H1 (cell line): ENCODE data around the gene RIF1. TPM values are rescaled to one million over a fixed set of nuclear protein-coding genes. Genes with fewer than 3 reads are reported as not detected.

Experiments used
- CTCF ChIA-PET: fragments of 300-600 bp; sonication (Branson Sonifier 250); formaldehyde crosslinking; loops from one replicate; lab custom pipeline; 2021; ENCODE audit not compliant: partially characterized antibody; lab: Charles Lee
- POLR2A ChIA-PET: fragments of 300-600 bp; sonication (Branson Sonifier 250); formaldehyde crosslinking; loops from one replicate; lab custom pipeline; 2021; ENCODE audit warnings: inconsistent platforms; ENCODE audit not compliant: partially characterized antibody; lab: Charles Lee
- DNase-seq, 2 experiments: peaks; one replicate each; pipeline versions ENCODE4 v3.0.0 to v3.0.0-alpha.2; 2010 to 2022; ENCODE audit warnings: low spot score in 2 of 2, low read depth in 1 of 2, mixed read lengths in 1 of 2
- FAIRE-seq: peaks from 2 replicates; lab custom pipeline; 2011; peaks lifted over from hg19 to GRCh38; lab: Jason Lieb, UNC
- H2AFZ ChIP-seq: 2 replicates; pipeline ENCODE4 v1.8.1; 2012; ENCODE audit warnings: low read length, inconsistent platforms
- H2AK5ac ChIP-seq: 2 replicates; pipeline ENCODE4 v1.6.1; 2013; ENCODE audit warnings: low read depth, low read length
- H2BK120ac ChIP-seq: replicated peaks from 2 replicates; pipeline ENCODE3; 2013; ENCODE audit warnings: low read depth, low read length, inconsistent platforms
- H2BK12ac ChIP-seq: 2 replicates; pipeline ENCODE4 v1.6.1; 2013; ENCODE audit warnings: low read depth, low read length
- H2BK15ac ChIP-seq: 2 replicates; pipeline ENCODE4 v1.6.1; 2013; ENCODE audit warnings: low read length
- H2BK20ac ChIP-seq: 2 replicates; pipeline ENCODE4 v1.6.1; 2013; ENCODE audit warnings: low read length
- H2BK5ac ChIP-seq: 2 replicates; pipeline ENCODE4 v1.6.1; 2013; ENCODE audit warnings: low read depth, low read length
- H3K14ac ChIP-seq: 2 replicates; pipeline ENCODE4 v1.6.1; 2013; ENCODE audit warnings: inconsistent platforms; ENCODE audit not compliant: insufficient read length
- H3K18ac ChIP-seq: 2 replicates; pipeline ENCODE4 v1.6.1; 2013; ENCODE audit warnings: low read length; ENCODE audit errors: extremely low read depth
- H3K23ac ChIP-seq: 2 replicates; pipeline ENCODE4 v1.6.1; 2013; ENCODE audit warnings: inconsistent platforms; ENCODE audit not compliant: insufficient read length
- H3K23me2 ChIP-seq: 2 replicates; pipeline ENCODE4 v1.6.1; 2013; ENCODE audit warnings: low read depth, low read length
- H3K27ac ChIP-seq: 2 replicates; pipeline ENCODE4 v1.6.1; 2011; ENCODE audit warnings: low read depth, low read length, inconsistent platforms
- H3K27me3 ChIP-seq, 4 experiments: replicated peaks in 1 of 4; 1 replicate in 1 of 4; 2 replicates in 3 of 4; pipeline versions ENCODE4 v1.6.1 to v1.8.1; 2011 to 2013; ENCODE audit warnings: low read length in 3 of 4, mild to moderate bottlenecking in 3 of 4, inconsistent platforms in 2 of 4, mixed read lengths in 2 of 4, moderate library complexity in 1 of 4; ENCODE audit not compliant: control insufficient read depth in 3 of 4, insufficient read depth in 3 of 4; ENCODE audit errors: extremely low read depth in 1 of 4
- H3K36me3 ChIP-seq, 4 experiments: 2 replicates each; pipeline versions ENCODE4 v1.6.1 to v1.8.1; 2011 to 2013; ENCODE audit warnings: mild to moderate bottlenecking in 4 of 4, low read length in 3 of 4, moderate library complexity in 2 of 4, control low read depth in 1 of 4, inconsistent platforms in 1 of 4; ENCODE audit not compliant: insufficient read depth in 4 of 4, control insufficient read depth in 2 of 4
- H3K4ac ChIP-seq: replicated peaks from 2 replicates; pipeline ENCODE3; 2013; ENCODE audit warnings: low read length, low read depth, mixed read lengths, inconsistent platforms; ENCODE audit not compliant: insufficient read length
- H3K4me1 ChIP-seq, 4 experiments: replicated peaks in 1 of 4; 1 replicate in 1 of 4; 2 replicates in 3 of 4; pipeline versions ENCODE4 v1.6.1 to v1.8.1; 2011 to 2013; ENCODE audit warnings: low read length in 3 of 4, inconsistent platforms in 2 of 4, mixed read lengths in 1 of 4; ENCODE audit not compliant: insufficient read depth in 4 of 4, control insufficient read depth in 3 of 4
- H3K4me2 ChIP-seq, 2 experiments: 2 replicates each; pipeline versions ENCODE4 v1.6.1 to v1.8.1; 2011 to 2013; ENCODE audit warnings: low read depth in 2 of 2, low read length in 2 of 2, control low read depth in 1 of 2, inconsistent platforms in 1 of 2, mild to moderate bottlenecking in 1 of 2; ENCODE audit not compliant: insufficient read depth in 1 of 2
- H3K4me3 ChIP-seq, 4 experiments: fragments of 200-600, 300-600 bp in 1 of 4; sonication (generic), shearing (Covaris generic), sonication (Bioruptor Twin) in 1 of 4; 2 replicates each; pipeline versions ENCODE4 v1.5.1 to v1.8.1; 2011 to 2016; ENCODE audit warnings: low read length in 4 of 4, low read depth in 3 of 4, control low read depth in 2 of 4, inconsistent platforms in 2 of 4, mild to moderate bottlenecking in 2 of 4, mixed read lengths in 1 of 4, moderate library complexity in 1 of 4; ENCODE audit not compliant: insufficient read depth in 2 of 4; ENCODE audit errors: extremely low read depth in 1 of 4
- H3K56ac ChIP-seq: replicated peaks from 2 replicates; pipeline ENCODE3; 2013; ENCODE audit warnings: low read depth, mild to moderate bottlenecking, mixed read lengths, low read length, inconsistent platforms; ENCODE audit not compliant: insufficient read length
- H3K79me1 ChIP-seq: 2 replicates; pipeline ENCODE4 v1.6.1; 2013; ENCODE audit warnings: low read depth, low read length, control low read depth
- H3K79me2 ChIP-seq, 2 experiments: 2 replicates each; pipeline versions ENCODE4 v1.6.1 to v1.8.1; 2012 to 2013; ENCODE audit warnings: low read length in 2 of 2, mild to moderate bottlenecking in 2 of 2, inconsistent platforms in 1 of 2; ENCODE audit not compliant: insufficient read depth in 2 of 2, control insufficient read depth in 1 of 2
- H3K9ac ChIP-seq, 4 experiments: replicated peaks in 1 of 4; 1 replicate in 1 of 4; 2 replicates in 3 of 4; pipeline versions ENCODE4 v1.6.1 to v1.8.1; 2011 to 2013; ENCODE audit warnings: low read depth in 3 of 4, low read length in 3 of 4, control low read depth in 2 of 4, mild to moderate bottlenecking in 2 of 4, moderate library complexity in 2 of 4, inconsistent platforms in 1 of 4; ENCODE audit errors: extremely low read depth in 1 of 4
- H3K9me3 ChIP-seq, 2 experiments: 2 replicates each; pipeline versions ENCODE4 v1.6.1 to v1.8.1; 2012 to 2013; ENCODE audit warnings: mild to moderate bottlenecking in 2 of 2, moderate library complexity in 2 of 2, control low read depth in 1 of 2, inconsistent platforms in 1 of 2, low read depth in 1 of 2, low read length in 1 of 2, mixed read lengths in 1 of 2; ENCODE audit not compliant: insufficient read depth in 2 of 2
- H4K20me1 ChIP-seq, 2 experiments: replicated peaks in 1 of 2; 2 replicates each; pipeline versions ENCODE3 to v1.8.1; 2011 to 2013; ENCODE audit warnings: inconsistent platforms in 2 of 2, low read length in 2 of 2, mild to moderate bottlenecking in 1 of 2; ENCODE audit not compliant: insufficient read depth in 2 of 2, control insufficient read depth in 1 of 2
- H4K5ac ChIP-seq: 2 replicates; pipeline ENCODE4 v1.6.1; 2013; ENCODE audit warnings: low read length, low read depth, mixed read lengths, inconsistent platforms; ENCODE audit not compliant: insufficient read length
- H4K8ac ChIP-seq: 2 replicates; pipeline ENCODE4 v1.8.0; 2013; ENCODE audit warnings: mild to moderate bottlenecking, moderate library complexity, low read length, inconsistent platforms; ENCODE audit not compliant: insufficient read depth; ENCODE audit errors: extremely low read depth
- H4K91ac ChIP-seq: replicated peaks from 2 replicates; pipeline ENCODE3; 2013; ENCODE audit warnings: low read length, mixed read lengths, inconsistent platforms; ENCODE audit not compliant: insufficient read length
- CBX5 ChIP-seq: fragments of 300-800, 300-1000 bp; sonication (generic); IDR thresholded peaks from 2 replicates; pipeline ENCODE4 v1.7.1; 2016; ENCODE audit warnings: antibody characterized with exemption, low read length, low read depth
- CTCF ChIP-seq, 3 experiments: IDR thresholded peaks; 1 replicate in 2 of 3; 2 replicates in 1 of 3; pipeline versions ENCODE4 v1.5.1 to v1.6.1; 2011; ENCODE audit warnings: low read length in 3 of 3, mild to moderate bottlenecking in 3 of 3, inconsistent platforms in 2 of 3, low read depth in 1 of 3, moderate library complexity in 1 of 3; ENCODE audit not compliant: insufficient read depth in 1 of 3; ENCODE audit errors: control extremely low read depth in 1 of 3
- HDAC2 ChIP-seq, 2 experiments: fragments of 300-600 bp in 1 of 2; sonication (generic) in 1 of 2; IDR thresholded peaks; 2 replicates each; pipeline ENCODE4 v1.6.1; 2011 to 2012; ENCODE audit warnings: low read depth in 2 of 2, low read length in 2 of 2, mild to moderate bottlenecking in 2 of 2, moderate library complexity in 2 of 2, borderline replicate concordance in 1 of 2, inconsistent platforms in 1 of 2
- POLR2AphosphoS5 ChIP-seq: IDR thresholded peaks from 2 replicates; pipeline ENCODE4 v1.6.1; 2011; ENCODE audit warnings: low read depth, low read length
- RFX5 ChIP-seq: IDR thresholded peaks from 2 replicates; pipeline ENCODE4 v1.6.1; 2011; ENCODE audit warnings: low read depth, low read length, improper control_type of control experiment, borderline replicate concordance
- SIRT6 ChIP-seq: IDR thresholded peaks from one replicate; pipeline ENCODE4 v1.7.1; 2012; ENCODE audit warnings: low read length, inconsistent platforms
- TAF1 ChIP-seq: IDR thresholded peaks from 2 replicates; pipeline ENCODE4 v1.6.1; 2011; ENCODE audit warnings: mild to moderate bottlenecking, low read depth, low read length
- TCF12 ChIP-seq: IDR thresholded peaks from 2 replicates; pipeline ENCODE4 v1.6.1; 2011; ENCODE audit warnings: low read depth, mild to moderate bottlenecking, low read length
- TEAD4 ChIP-seq: IDR thresholded peaks from 2 replicates; pipeline ENCODE4 v1.6.1; 2012; ENCODE audit warnings: low read depth, low read length, inconsistent platforms, mixed read lengths
- WGBS, 2 experiments: shearing (Covaris generic) in 1 of 2; methylation state at CpG; one replicate each; pipeline versions ENCODE4 v1.1.6 to v1.1.7; 2013 to 2015; ENCODE audit warnings: low lambda C conversion rate in 2 of 2, mixed read lengths in 2 of 2, inconsistent platforms in 1 of 2, low coverage in 1 of 2, missing lambda C conversion rate in 1 of 2; ENCODE audit not compliant: insufficient replicate concordance in 2 of 2, insufficient coverage in 1 of 2, insufficient read length in 1 of 2; ENCODE audit errors: extremely low coverage in 1 of 2, missing lambda C conversion rate in 1 of 2; 5-methylcytosine and 5-hydroxymethylcytosine counted together
- polyA plus RNA-seq, 7 experiments: library from polyadenylated mRNA; depleted of rRNA in 3 of 7; stranded (reverse) in 5 of 7; unstranded in 2 of 7; fragments of >200 nt in 5 of 7; fragments of 200-250 nt in 2 of 7; gene quantifications; 1 replicate in 5 of 7; 2 replicates in 1 of 7; 4 replicates in 1 of 7; pipeline versions ENCODE4 v1.2.1 to v1.2.3, GENCODE V29; 2011 to 2013; ENCODE audit warnings: missing spikeins in 2 of 7, mixed read lengths in 2 of 7
- total RNA-seq: library from RNA; stranded (reverse); fragmentation: NEBNext Ultra II Directional; extraction: Animal tissue kit (Norgen Biotek cat#: 25700); gene quantifications from 2 replicates; pipeline ENCODE4 v1.2.1, GENCODE V29; 2021

The RIF1 gene
- total and polyA plus RNA-seq, 2 of the 8 experiments (the other 6 are each of a cell fraction or from before 2014, with no cell fraction given) = 9.5 to 104 TPM

DNA sequence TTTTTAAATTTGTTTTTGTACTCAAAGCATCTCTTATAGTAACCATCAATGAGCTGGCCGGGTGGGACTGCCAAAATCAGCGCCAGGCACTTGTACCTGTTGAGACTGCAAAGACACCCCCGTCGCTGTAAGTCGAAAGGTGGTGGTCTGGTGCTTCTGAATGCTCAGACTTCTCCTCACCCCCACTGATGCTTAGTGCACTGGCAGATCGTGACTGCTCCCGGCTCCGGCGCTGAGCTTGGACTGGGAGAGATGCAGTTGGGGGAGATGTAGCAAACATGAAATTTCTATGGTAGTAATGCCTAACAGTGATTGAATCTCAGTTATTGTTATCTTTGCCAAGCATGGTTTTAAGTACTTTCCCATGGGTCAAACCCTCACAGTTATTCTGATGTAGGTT, 80.6 kb downstream of the RIF1 start:
- Histone ChIP-seq H3K4me1 (peaks cover 0 to 10% (median 2%) of the 10 kb centered on the region in 4 experiments; a peak in 3 of 7 replicates), H3K9me3 (no peaks in the 10 kb centered on the region), H2BK12ac (no peak overlapping the region), H4K20me1 (no peaks in the 10 kb centered on the region), H3K27me3 (no peaks in the 10 kb centered on the region), H3K56ac (no peak overlapping the region), H3K27ac (no peak overlapping the region), H2AFZ (no peak overlapping the region), H2BK20ac (no peak overlapping the region), H3K79me1 (no peaks in the 10 kb centered on the region; the same call in 1 of the 2 replicates), H3K23me2 (no peaks in the 10 kb centered on the region), H3K4ac (no peak overlapping the region), H3K4me2 (no peak overlapping the region), H2BK5ac (no peak overlapping the region), H3K36me3 (peaks cover 0 to 11% (median 2%) of the 10 kb centered on the region in 4 experiments; a peak in 3 of 8 replicates), H4K8ac (no peak overlapping the region; the same call in 1 of the 2 replicates), H3K4me3 (no peak overlapping the region), H3K23ac (no peak overlapping the region), H4K91ac (no peak overlapping the region), H3K14ac (no peak overlapping the region), H3K18ac (no peak overlapping the region), H2BK15ac (no peak overlapping the region), H3K9ac (no peak overlapping the region), H2BK120ac (no peak overlapping the region), H3K79me2 (no peaks in the 10 kb centered on the region), H2AK5ac (no peak overlapping the region), H4K5ac (no peak overlapping the region)
- CTCF ChIA-PET = interaction anchor here (1.0 kb wide), 2 partner anchors 17 to 536 kb away, joined by 3 read pairs; no protein-coding TSS in a partner anchor
- WGBS, 2 experiments = 94% methylated on average over 9 of the region's 9 CpGs; no CpG with 5 or more reads in 1 of the 2 experiments
- POLR2A ChIA-PET = interaction anchor here (1.0 to 1.7 kb wide), 2 partner anchors 10 to 17 kb away, joined by 3 to 4 read pairs; no protein-coding TSS in a partner anchor
- DNase-seq = no peak
- FAIRE-seq = no peak
- TF ChIP-seq HDAC2 (IDR thresholded peaks at IDR 0.05; ENCODE audit: borderline replicate concordance in 1 of 2, low read depth in 2 of 2, low read length in 2 of 2) = no peak
- TF ChIP-seq CBX5 = no peak
- no peak for TF ChIP-seq TCF12
- no peak for TF ChIP-seq TAF1
- no peak for TF ChIP-seq CTCF (IDR thresholded peaks at IDR 0.05; ENCODE audit: control extremely low read depth in 1 of 3, insufficient read depth in 1 of 3, low read depth in 1 of 3, low read length in 3 of 3)
- no peak for TF ChIP-seq TEAD4
- TF ChIP-seq POLR2AphosphoS5 = no peak
- TF ChIP-seq RFX5 = no peak
- no peak for TF ChIP-seq SIRT6
